Measurements from ENCODE around the gene RHOBTB1.

DNA sequence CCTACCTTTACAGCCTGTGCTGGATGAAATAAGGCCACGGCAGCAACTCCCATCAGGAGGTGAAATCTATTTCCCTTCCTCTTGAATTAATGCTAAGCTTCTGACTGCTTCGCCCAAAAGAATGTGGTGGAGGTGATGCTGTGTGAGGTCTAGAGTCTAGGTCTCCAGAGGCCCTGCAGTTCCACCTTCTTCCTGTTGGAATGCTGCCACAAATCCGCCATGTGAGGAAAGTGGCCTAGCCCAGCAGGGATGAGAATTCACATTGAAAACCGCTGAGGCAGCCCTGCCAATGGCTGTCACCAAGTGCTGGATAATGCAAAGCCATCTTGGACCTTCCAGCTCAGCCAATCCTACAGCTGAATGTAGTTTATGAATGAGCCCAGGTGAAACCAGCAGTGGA, 28.0 kb downstream of the RHOBTB1 start:
- TF ChIP-seq, protein P1, sequence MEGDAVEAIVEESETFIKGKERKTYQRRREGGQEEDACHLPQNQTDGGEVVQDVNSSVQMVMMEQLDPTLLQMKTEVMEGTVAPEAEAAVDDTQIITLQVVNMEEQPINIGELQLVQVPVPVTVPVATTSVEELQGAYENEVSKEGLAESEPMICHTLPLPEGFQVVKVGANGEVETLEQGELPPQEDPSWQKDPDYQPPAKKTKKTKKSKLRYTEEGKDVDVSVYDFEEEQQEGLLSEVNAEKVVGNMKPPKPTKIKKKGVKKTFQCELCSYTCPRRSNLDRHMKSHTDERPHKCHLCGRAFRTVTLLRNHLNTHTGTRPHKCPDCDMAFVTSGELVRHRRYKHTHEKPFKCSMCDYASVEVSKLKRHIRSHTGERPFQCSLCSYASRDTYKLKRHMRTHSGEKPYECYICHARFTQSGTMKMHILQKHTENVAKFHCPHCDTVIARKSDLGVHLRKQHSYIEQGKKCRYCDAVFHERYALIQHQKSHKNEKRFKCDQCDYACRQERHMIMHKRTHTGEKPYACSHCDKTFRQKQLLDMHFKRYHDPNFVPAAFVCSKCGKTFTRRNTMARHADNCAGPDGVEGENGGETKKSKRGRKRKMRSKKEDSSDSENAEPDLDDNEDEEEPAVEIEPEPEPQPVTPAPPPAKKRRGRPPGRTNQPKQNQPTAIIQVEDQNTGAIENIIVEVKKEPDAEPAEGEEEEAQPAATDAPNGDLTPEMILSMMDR (conservative IDR thresholded peaks at IDR 0.05; ENCODE audit: low read length) = no peak
- no peak for TF ChIP-seq EZH2phosphoT487 (IDR thresholded peaks at IDR 0.05; ENCODE audit: borderline replicate concordance, low read depth, low read length)

All from OCI-LY7 (cell line).